GM12864 (cell line): ENCODE results near the gene NKD1.
A peak's percentile ranks its signal among the peaks of the same experiment; 100 is the strongest.

ENCODE experiments used
- DNase-seq: peaks from one replicate; pipeline ENCODE4 v3.0.0-alpha.2; 2011; ENCODE audit warnings: low read depth
- H3K4me3 ChIP-seq: 2 replicates; pipeline ENCODE4 v1.5.1; 2011; ENCODE audit warnings: mild to moderate bottlenecking, low read depth, low read length, control low read depth
- CTCF ChIP-seq: IDR thresholded peaks from 2 replicates; pipeline ENCODE4 v1.5.1; 2011; ENCODE audit warnings: low read depth, mild to moderate bottlenecking, moderate library complexity, low read length, control low read depth, inconsistent platforms; ENCODE audit errors: missing control alignments

Gene NKD1

GRCh38 chr16:50692999-50693781, 145.0 kb downstream of the NKD1 start, which contains the start of gene NOD2:
Gene NOD2 (plus strand): TSS chr16:50693606. CDS start chr16:50699496, 5,890 bp downstream.
- no peak for TF ChIP-seq CTCF
- DNase-seq: no peak
- H3K4me3 ChIP-seq: peak within 1 kb of the TSS; percentile 50

- DNase-seq: no peak
- H3K4me3 ChIP-seq: peak overlapping the region; percentile 50
- no peak for TF ChIP-seq CTCF
These were observed 146.0 kb downstream of the NKD1 start for GRCh38 chr16:50694206-50694605.

GRCh38 chr16:50695017-50696000, 147.1 kb downstream of the NKD1 start:
- TF ChIP-seq CTCF: no peak
- no peak for DNase-seq
- H3K4me3 ChIP-seq: no peak overlapping the region

GRCh38 chr16:50696126-50696525, 147.9 kb downstream of the NKD1 start:
- DNase-seq: no peak
- no peak overlapping the region for H3K4me3 ChIP-seq
- no peak for TF ChIP-seq CTCF

- TF ChIP-seq CTCF: no peak
- DNase-seq: peak; percentile 62
- H3K4me3 ChIP-seq: no peak overlapping the region
These were observed 148.6 kb downstream of the NKD1 start for GRCh38 chr16:50696575-50697420.

GRCh38 chr16:50697421-50697715, 149.2 kb downstream of the NKD1 start:
- TF ChIP-seq CTCF: no peak
- no peak for DNase-seq
- H3K4me3 ChIP-seq: peak overlapping the region; percentile 49
